ENCODE data around the gene CDH6.

The CDH6 gene

DNA sequence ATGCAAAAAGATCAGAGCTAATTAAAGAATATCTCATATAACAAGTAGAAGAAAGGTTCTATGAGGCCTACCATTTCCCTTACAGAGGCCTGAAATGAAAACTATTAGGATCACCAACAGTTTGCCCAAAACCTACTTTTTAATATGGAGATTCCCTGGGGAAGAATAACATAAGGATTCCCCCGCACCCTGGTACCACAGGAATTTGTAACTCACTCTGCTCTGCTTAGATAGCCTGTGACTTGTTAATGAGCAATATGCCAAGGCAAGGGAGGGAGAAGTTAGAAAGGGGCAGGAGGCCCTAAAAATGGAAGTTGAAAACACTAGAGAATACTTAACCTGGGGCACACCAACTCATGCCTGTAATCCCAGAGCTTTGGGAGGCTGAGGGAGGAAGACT lies 107.0 kb downstream of the CDH6 start:
- DNase-seq (ENCODE audit: extremely low spot score): no peak
- TF ChIP-seq, protein P1, sequence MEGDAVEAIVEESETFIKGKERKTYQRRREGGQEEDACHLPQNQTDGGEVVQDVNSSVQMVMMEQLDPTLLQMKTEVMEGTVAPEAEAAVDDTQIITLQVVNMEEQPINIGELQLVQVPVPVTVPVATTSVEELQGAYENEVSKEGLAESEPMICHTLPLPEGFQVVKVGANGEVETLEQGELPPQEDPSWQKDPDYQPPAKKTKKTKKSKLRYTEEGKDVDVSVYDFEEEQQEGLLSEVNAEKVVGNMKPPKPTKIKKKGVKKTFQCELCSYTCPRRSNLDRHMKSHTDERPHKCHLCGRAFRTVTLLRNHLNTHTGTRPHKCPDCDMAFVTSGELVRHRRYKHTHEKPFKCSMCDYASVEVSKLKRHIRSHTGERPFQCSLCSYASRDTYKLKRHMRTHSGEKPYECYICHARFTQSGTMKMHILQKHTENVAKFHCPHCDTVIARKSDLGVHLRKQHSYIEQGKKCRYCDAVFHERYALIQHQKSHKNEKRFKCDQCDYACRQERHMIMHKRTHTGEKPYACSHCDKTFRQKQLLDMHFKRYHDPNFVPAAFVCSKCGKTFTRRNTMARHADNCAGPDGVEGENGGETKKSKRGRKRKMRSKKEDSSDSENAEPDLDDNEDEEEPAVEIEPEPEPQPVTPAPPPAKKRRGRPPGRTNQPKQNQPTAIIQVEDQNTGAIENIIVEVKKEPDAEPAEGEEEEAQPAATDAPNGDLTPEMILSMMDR (IDR thresholded peaks at IDR 0.05; ENCODE audit: control extremely low read depth, extremely low read depth, low read depth, missing control alignments): no peak
- POLR2A ChIA-PET: no interaction called here
- CTCF ChIA-PET: interaction anchor here (1.5 kb wide), 1 partner anchor 53 kb away, joined by 3 read pairs; no protein-coding TSS in a partner anchor

DNA sequence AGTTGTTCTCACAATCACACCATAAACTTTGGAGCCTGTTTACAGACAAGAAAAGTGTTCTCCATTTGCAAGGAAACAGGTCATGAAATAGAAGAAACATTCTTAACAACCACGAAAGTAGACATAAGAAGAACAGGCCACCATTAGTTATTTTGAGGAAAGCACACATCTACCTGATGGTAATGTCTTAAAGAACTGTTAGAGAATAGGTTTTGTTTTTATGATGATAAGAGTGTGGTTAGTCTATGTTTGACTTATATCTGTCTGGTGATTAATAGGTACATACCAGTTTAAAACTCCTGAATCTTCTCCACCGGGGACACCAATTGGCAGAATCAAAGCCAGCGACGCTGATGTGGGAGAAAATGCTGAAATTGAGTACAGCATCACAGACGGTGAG lies 108.3 kb downstream of the CDH6 start:
- TF ChIP-seq, protein P1 (IDR thresholded peaks at IDR 0.05; ENCODE audit: control extremely low read depth, extremely low read depth, low read depth, missing control alignments): no peak
- no peak for DNase-seq (ENCODE audit: extremely low spot score)
- POLR2A ChIA-PET: no interaction called here
- CTCF ChIA-PET: no interaction called here

DNA sequence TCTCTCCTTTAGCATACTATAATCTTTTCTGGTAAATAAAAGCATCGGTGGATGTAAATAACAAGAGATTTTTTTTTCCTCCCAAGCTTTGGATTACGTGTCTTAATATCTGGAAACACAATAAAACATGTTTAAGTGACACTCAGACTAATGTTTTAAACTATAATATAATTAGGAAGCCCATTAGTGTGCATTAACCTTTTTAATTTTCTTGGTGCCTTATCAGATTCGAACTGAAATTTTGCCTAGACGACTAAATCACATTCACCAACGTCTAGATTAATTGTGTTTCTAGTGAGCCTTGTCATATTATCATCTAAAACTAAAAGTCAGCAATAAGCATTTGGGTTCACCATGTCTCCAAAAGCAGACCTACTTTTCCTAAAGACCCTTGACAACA lies 110.2 kb downstream of the CDH6 start:
- DNase-seq (ENCODE audit: extremely low spot score): no peak
- TF ChIP-seq, protein P1 (IDR thresholded peaks at IDR 0.05; ENCODE audit: control extremely low read depth, extremely low read depth, low read depth, missing control alignments): no peak
- ChIA-PET CTCF (no interaction called here), POLR2A (no interaction called here)

DNA sequence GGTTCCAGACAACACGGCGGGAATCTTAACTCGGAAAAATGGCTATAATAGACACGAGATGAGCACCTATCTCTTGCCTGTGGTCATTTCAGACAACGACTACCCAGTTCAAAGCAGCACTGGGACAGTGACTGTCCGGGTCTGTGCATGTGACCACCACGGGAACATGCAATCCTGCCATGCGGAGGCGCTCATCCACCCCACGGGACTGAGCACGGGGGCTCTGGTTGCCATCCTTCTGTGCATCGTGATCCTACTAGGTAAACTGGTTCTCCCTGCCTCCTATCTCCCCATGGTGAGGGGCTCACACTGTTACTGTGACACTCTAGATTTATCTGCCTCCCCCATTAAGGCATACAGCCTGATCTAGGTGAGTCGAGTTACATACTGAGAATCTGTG lies 124.2 kb downstream of the CDH6 start:
- DNase-seq (ENCODE audit: extremely low spot score): no peak
- POLR2A ChIA-PET: no interaction called here
- TF ChIP-seq, protein P1 (IDR thresholded peaks at IDR 0.05; ENCODE audit: control extremely low read depth, extremely low read depth, low read depth, missing control alignments): no peak
- CTCF ChIA-PET: no interaction called here

DNA sequence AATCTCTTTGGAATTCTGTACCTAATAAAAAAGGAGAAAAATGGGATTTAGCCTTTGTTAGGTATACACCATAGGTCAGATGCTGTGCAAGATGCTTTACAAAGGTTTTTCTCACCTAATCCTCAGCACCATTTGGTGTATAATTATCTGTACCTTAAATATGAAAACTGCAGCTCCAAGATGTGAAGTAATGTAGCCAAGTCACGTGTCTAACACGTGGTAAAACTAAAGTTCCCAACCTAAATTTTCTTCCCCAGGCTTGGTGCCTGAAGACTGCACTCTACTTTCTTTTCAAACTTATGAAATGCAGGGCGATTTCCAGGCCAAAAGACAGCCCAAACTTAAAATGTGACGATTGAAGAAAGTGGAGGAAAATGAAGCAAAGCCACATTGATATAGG lies 125.8 kb downstream of the CDH6 start:
- TF ChIP-seq, protein P1 (IDR thresholded peaks at IDR 0.05; ENCODE audit: control extremely low read depth, extremely low read depth, low read depth, missing control alignments): no peak

DNA sequence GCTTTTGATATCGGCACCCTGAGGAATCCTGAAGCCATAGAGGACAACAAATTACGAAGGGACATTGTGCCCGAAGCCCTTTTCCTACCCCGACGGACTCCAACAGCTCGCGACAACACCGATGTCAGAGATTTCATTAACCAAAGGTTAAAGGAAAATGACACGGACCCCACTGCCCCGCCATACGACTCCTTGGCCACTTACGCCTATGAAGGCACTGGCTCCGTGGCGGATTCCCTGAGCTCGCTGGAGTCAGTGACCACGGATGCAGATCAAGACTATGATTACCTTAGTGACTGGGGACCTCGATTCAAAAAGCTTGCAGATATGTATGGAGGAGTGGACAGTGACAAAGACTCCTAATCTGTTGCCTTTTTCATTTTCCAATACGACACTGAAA lies 129.5 kb downstream of the CDH6 start:
- POLR2A ChIA-PET: no interaction called here
- no peak for DNase-seq (ENCODE audit: extremely low spot score)
- TF ChIP-seq, protein P1 (IDR thresholded peaks at IDR 0.05; ENCODE audit: control extremely low read depth, extremely low read depth, low read depth, missing control alignments): no peak
- CTCF ChIA-PET: interaction anchor here (1.5 kb wide), 1 partner anchor 10 kb away, joined by 5 read pairs; no protein-coding TSS in a partner anchor

More for the DNA sequence above, 125.8 kb downstream of the CDH6 start:
- ChIA-PET CTCF (no interaction called here), POLR2A (no interaction called here)
- DNase-seq (ENCODE audit: extremely low spot score): no peak

DNA sequence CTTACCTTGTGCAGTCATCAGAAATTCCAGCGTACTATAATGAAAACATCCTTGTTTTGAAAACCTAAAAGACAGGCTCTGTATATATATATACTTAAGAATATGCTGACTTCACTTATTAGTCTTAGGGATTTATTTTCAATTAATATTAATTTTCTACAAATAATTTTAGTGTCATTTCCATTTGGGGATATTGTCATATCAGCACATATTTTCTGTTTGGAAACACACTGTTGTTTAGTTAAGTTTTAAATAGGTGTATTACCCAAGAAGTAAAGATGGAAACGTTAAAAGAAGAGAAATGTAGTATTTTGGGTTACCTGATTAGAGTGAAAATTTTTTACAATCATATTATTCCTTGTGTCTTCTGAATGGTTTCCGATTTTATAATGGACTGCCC lies 131.4 kb downstream of the CDH6 start:
- DNase-seq (ENCODE audit: extremely low spot score): no peak
- ChIA-PET POLR2A (no interaction called here), CTCF (interaction anchor here (1.1 kb wide), 1 partner anchor 12 kb away, joined by 3 read pairs; no protein-coding TSS in a partner anchor)
- TF ChIP-seq, protein P1 (IDR thresholded peaks at IDR 0.05; ENCODE audit: control extremely low read depth, extremely low read depth, low read depth, missing control alignments): no peak

All from GM10248 (cell line).